ENCODE results near the gene ADGRB3.
"Not testable (repeated sequence)": the region's sequence is repeated elsewhere in the genome, so short reads cannot be mapped to it uniquely, and the experiment has no call there.

DNA sequence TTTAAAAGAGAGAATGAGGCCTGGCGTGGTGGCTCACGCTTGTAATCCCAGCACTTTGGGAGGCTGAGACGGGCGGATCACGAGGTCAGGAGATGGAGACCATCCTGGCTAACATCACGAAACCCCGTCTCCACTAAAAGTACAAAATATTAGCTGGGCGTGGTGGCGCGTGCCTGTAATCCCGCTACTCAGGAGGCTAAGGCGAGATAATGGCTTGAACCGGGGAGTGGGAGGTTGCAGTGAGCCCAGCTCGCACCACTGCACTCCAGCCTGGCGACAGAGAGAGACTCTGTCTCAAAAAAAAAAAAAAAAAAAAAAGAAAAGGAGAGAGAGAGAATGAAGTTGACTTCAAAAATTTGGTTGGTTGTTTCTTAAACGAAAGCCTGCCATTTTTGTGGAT, 41.0 kb downstream of the ADGRB3 start:
- TF ChIP-seq, protein P1, sequence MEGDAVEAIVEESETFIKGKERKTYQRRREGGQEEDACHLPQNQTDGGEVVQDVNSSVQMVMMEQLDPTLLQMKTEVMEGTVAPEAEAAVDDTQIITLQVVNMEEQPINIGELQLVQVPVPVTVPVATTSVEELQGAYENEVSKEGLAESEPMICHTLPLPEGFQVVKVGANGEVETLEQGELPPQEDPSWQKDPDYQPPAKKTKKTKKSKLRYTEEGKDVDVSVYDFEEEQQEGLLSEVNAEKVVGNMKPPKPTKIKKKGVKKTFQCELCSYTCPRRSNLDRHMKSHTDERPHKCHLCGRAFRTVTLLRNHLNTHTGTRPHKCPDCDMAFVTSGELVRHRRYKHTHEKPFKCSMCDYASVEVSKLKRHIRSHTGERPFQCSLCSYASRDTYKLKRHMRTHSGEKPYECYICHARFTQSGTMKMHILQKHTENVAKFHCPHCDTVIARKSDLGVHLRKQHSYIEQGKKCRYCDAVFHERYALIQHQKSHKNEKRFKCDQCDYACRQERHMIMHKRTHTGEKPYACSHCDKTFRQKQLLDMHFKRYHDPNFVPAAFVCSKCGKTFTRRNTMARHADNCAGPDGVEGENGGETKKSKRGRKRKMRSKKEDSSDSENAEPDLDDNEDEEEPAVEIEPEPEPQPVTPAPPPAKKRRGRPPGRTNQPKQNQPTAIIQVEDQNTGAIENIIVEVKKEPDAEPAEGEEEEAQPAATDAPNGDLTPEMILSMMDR (conservative IDR thresholded peaks at IDR 0.05; ENCODE audit: low read depth, low read length), result not testable (repeated sequence)
- TF ChIP-seq EZH2phosphoT487 (IDR thresholded peaks at IDR 0.05; ENCODE audit: borderline replicate concordance, low read length); EZH2 (IDR thresholded peaks at IDR 0.05; ENCODE audit: low read length, unreplicated experiment): not testable (repeated sequence)
